Subcutaneous adipose tissue (tissue), 4 donors: ENCODE data around the gene AKT1. TPM values are rescaled to one million over a fixed set of nuclear protein-coding genes. Genes with fewer than 3 reads are reported as not detected.

Experiments used
- CTCF ChIP-seq: fragments of 450-650 bp; IDR thresholded peaks from one replicate; pipeline ENCODE4 v1.5.1; 2016; ENCODE audit warnings: low read depth, mild to moderate bottlenecking, control low read depth, antibody characterized with exemption, moderate library complexity
- total RNA-seq, 4 donors: library from RNA; depleted of rRNA; stranded (reverse); fragments of >200 nt; gene quantifications; one replicate each; pipeline ENCODE4 v1.1.0, GENCODE V29; 2016

Gene AKT1
- total RNA-seq, 4 donors from 2014 or later = 70.9 to 264 (median 110) TPM

GRCh38 chr14:104788873-104789663 lies 6.5 kb downstream of the AKT1 start:
- no peak for TF ChIP-seq CTCF

GRCh38 chr14:104788161-104788818 lies 7.3 kb downstream of the AKT1 start:
- no peak for TF ChIP-seq CTCF

- no peak for TF ChIP-seq CTCF
Observed at GRCh38 chr14:104787736-104788135, 7.8 kb downstream of the AKT1 start.

- TF ChIP-seq CTCF = no peak
Observed at GRCh38 chr14:104786726-104787675, 8.5 kb downstream of the AKT1 start.

GRCh38 chr14:104786091-104786586 lies 9.4 kb downstream of the AKT1 start:
- TF ChIP-seq CTCF = no peak

GRCh38 chr14:104785708-104786080 lies 9.9 kb downstream of the AKT1 start:
- TF ChIP-seq CTCF = no peak
